Endothelial cell of umbilical vein (primary cell): ENCODE data around the gene RAB40C. TPM values are rescaled to one million over a fixed set of nuclear protein-coding genes. Genes with fewer than 3 reads are reported as not detected.

Experiments
- BruUV-seq: library from RNA; stranded (reverse); fragments of 400-500 nt; replicated peaks from 2 replicates; lab custom pipeline; 2021; lab: Mats Ljungman, UMichigan
- CTCF ChIA-PET: fragments of 300-600, 350-600 bp; sonication (Branson Sonifier 250); formaldehyde crosslinking; loops from one replicate; lab custom pipeline; 2021; ENCODE audit warnings: antibody characterized with exemption, inconsistent platforms; lab: Charles Lee
- POLR2A ChIA-PET: fragments of 300-600, 350-600 bp; sonication (Branson Sonifier 250); formaldehyde crosslinking; loops from one replicate; lab custom pipeline; 2021; ENCODE audit warnings: antibody characterized with exemption, inconsistent platforms; lab: Charles Lee
- DNase-seq: peaks from one replicate; pipeline ENCODE4 v3.0.0-alpha.2; 2011; ENCODE audit warnings: low read depth, low spot score
- FAIRE-seq: peaks from 2 replicates; lab custom pipeline; 2011; peaks lifted over from hg19 to GRCh38; lab: Jason Lieb, UNC
- H2AFZ ChIP-seq: 2 replicates; pipeline ENCODE4 v1.6.0; 2012; ENCODE audit warnings: low read depth, low read length, control low read depth, inconsistent platforms
- H3K27ac ChIP-seq: 2 replicates; pipeline ENCODE4 v1.5.1; 2011; ENCODE audit warnings: low read depth, mild to moderate bottlenecking, control low read depth, low read length, moderate library complexity; ENCODE audit not compliant: insufficient read depth
- H3K27me3 ChIP-seq, 2 experiments: 2 replicates each; pipeline versions ENCODE4 v1.6.0 to v1.6.1; 2011; ENCODE audit warnings: low read length in 2 of 2, mixed read lengths in 1 of 2; ENCODE audit not compliant: control insufficient read depth in 2 of 2, insufficient read depth in 2 of 2
- H3K36me3 ChIP-seq, 2 experiments: 2 replicates in 1 of 2; 3 replicates in 1 of 2; pipeline ENCODE4 v1.5.1; 2011; ENCODE audit warnings: low read length in 2 of 2, mild to moderate bottlenecking in 1 of 2, moderate library complexity in 1 of 2; ENCODE audit not compliant: control insufficient read depth in 2 of 2, insufficient read depth in 2 of 2; ENCODE audit errors: extremely low read depth in 1 of 2
- H3K4me1 ChIP-seq: 3 replicates; pipeline ENCODE4 v1.5.1; 2011; ENCODE audit warnings: mild to moderate bottlenecking, low read length; ENCODE audit not compliant: control insufficient read depth, insufficient read depth; ENCODE audit errors: extremely low read depth
- H3K4me2 ChIP-seq: 2 replicates; pipeline ENCODE4 v1.6.1; 2011; ENCODE audit warnings: low read length, control low read depth, mixed read lengths; ENCODE audit not compliant: insufficient read depth
- H3K4me3 ChIP-seq, 3 experiments: fragments of 200-600 bp in 1 of 3; sonication (generic), shearing (Covaris generic) in 1 of 3; replicated peaks in 1 of 3; 2 replicates each; pipeline ENCODE4 v1.5.1; 2011 to 2016; ENCODE audit warnings: control low read depth in 3 of 3, low read length in 3 of 3, mild to moderate bottlenecking in 2 of 3, inconsistent platforms in 1 of 3, low read depth in 1 of 3, moderate library complexity in 1 of 3; ENCODE audit not compliant: insufficient read depth in 1 of 3
- H3K79me2 ChIP-seq: 2 replicates; pipeline ENCODE4 v1.6.0; 2012; ENCODE audit warnings: low read length, inconsistent platforms; ENCODE audit not compliant: control insufficient read depth, insufficient read depth
- H3K9ac ChIP-seq: replicated peaks from 2 replicates; pipeline ENCODE3; 2011; ENCODE audit warnings: low read length, control low read depth; ENCODE audit not compliant: insufficient read depth; ENCODE audit errors: extremely low read depth
- H3K9me1 ChIP-seq: replicated peaks from 3 replicates; pipeline ENCODE4 v1.6.0; 2011; ENCODE audit warnings: mild to moderate bottlenecking, low read length; ENCODE audit not compliant: control insufficient read depth, insufficient read depth; ENCODE audit errors: extremely low read depth
- H3K9me3 ChIP-seq: replicated peaks from 2 replicates; pipeline ENCODE4 v1.5.1; 2012; ENCODE audit warnings: low read length, inconsistent platforms; ENCODE audit not compliant: control insufficient read depth, insufficient read depth
- H4K20me1 ChIP-seq: replicated peaks from 2 replicates; pipeline ENCODE3; 2011; ENCODE audit warnings: mild to moderate bottlenecking, low read length; ENCODE audit not compliant: control insufficient read depth, insufficient read depth; ENCODE audit errors: extremely low read depth
- CTCF ChIP-seq, 2 donors: IDR thresholded peaks; 1 replicate in 1 of 2; 2 replicates in 1 of 2; pipeline ENCODE4 v1.5.1; 2011; ENCODE audit warnings: low read length in 2 of 2, mild to moderate bottlenecking in 2 of 2, moderate library complexity in 2 of 2, control low read depth in 1 of 2, inconsistent platforms in 1 of 2, low read depth in 1 of 2; ENCODE audit not compliant: insufficient read depth in 1 of 2; ENCODE audit errors: extremely low read depth in 1 of 2
- EZH2 ChIP-seq: IDR thresholded peaks from 2 replicates; pipeline ENCODE4 v1.6.1; 2012; ENCODE audit warnings: borderline replicate concordance, low read depth, mild to moderate bottlenecking, moderate library complexity, low read length, inconsistent platforms; ENCODE audit not compliant: severe bottlenecking
- FOS ChIP-seq: IDR thresholded peaks from 2 replicates; pipeline ENCODE4 v1.6.1; 2011; ENCODE audit warnings: mild to moderate bottlenecking, low read length, moderate library complexity, borderline replicate concordance; ENCODE audit not compliant: insufficient read depth
- GATA2 ChIP-seq: IDR thresholded peaks from 2 replicates; pipeline ENCODE4 v1.7.0; 2011; ENCODE audit warnings: low read depth, mild to moderate bottlenecking, moderate library complexity, mixed read lengths, low read length; ENCODE audit not compliant: insufficient read length, insufficient read depth
- JUN ChIP-seq: IDR thresholded peaks from 2 replicates; pipeline ENCODE4 v1.6.1; 2011; ENCODE audit warnings: borderline replicate concordance, low read depth; ENCODE audit not compliant: insufficient read length, insufficient read depth
- MYC ChIP-seq: IDR thresholded peaks from one replicate; pipeline ENCODE4 v1.6.1; 2011; ENCODE audit warnings: mild to moderate bottlenecking, low read depth, low read length
- POLR2A ChIP-seq: IDR thresholded peaks from 2 replicates; pipeline ENCODE4 v1.6.1; 2012; ENCODE audit warnings: low read depth, mild to moderate bottlenecking, control low read depth, low read length
- POLR2AphosphoS5 ChIP-seq: IDR thresholded peaks from 2 replicates; pipeline ENCODE4 v1.6.1; 2012; ENCODE audit warnings: low read depth, mild to moderate bottlenecking, control low read depth, low read length, moderate library complexity; ENCODE audit not compliant: insufficient read depth
- dilution Hi-C: fragments of 300-500 bp; cut with MboI; formaldehyde crosslinking; loops from one replicate; pipeline ENCODE4 v1.15.0; 2019; ENCODE audit warnings: low sequenced_read_pairs; ENCODE audit not compliant: extremely low pct_ligation_motif_present
- intact Hi-C: fragments of 100-400 bp; cut with micrococcal nuclease; formaldehyde crosslinking; loops from one replicate; pipeline ENCODE4 v1.10.0; 2022
- polyA plus RNA-seq, 4 experiments: library from polyadenylated mRNA; depleted of rRNA in 3 of 4; stranded (reverse) in 3 of 4; unstranded in 1 of 4; fragments of >200 nt; gene quantifications; 2 replicates each; pipeline versions ENCODE4 v1.2.1 to v1.2.3, GENCODE V29; 2011 to 2012; ENCODE audit warnings: missing spikeins in 1 of 4
- total RNA-seq: library from RNA; stranded (reverse); gene quantifications from 2 replicates; pipeline ENCODE4 v1.2.3, GENCODE V29; 2021
- TF ChIP-seq, protein P1 (sequence below): IDR thresholded peaks from 2 replicates; pipeline ENCODE4 v1.6.1; 2011; ENCODE audit not compliant: insufficient read depth, insufficient read length

The RAB40C gene
- total and polyA plus RNA-seq, 2 donors (not counting 3 experiments of a cell fraction or from before 2014, with no cell fraction given) = 12.4 to 18.8 TPM

DNA sequence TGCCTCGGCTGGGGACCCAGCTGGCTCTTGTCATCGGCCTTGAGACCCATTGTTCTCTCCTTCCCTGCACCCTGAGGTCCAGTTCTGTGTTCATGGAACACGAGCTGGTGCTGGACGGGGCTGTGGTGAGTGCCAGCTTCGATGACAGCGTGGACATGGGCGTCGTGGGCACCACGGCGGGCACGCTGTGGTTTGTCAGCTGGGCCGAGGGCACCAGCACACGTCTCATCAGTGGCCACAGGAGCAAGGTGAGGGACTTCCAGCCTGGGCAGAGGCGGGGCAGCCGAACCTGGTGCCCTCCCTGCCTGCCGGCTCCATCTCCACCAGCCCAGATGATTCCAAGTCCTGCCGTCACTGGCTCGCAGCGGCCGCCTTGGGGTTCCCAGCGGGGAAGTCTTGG is 72.7 kb downstream of the RAB40C start:
- no peaks in the 10 kb centered on the region for H3K27me3 ChIP-seq
- H3K36me3 ChIP-seq = peaks cover 0 to 3% of the 10 kb centered on the region in 2 experiments
- POLR2A ChIA-PET = no interaction called here
- no peaks in the 10 kb centered on the region for H3K9me3 ChIP-seq
- no peak overlapping the region for H3K27ac ChIP-seq
- H2AFZ ChIP-seq = no peak overlapping the region
- H4K20me1 ChIP-seq = no peaks in the 10 kb centered on the region
- dilution Hi-C loops (no loop called here), intact Hi-C loops (no loop called here)
- no peak overlapping the region for H3K9ac ChIP-seq
- no peak overlapping the region for H3K4me3 ChIP-seq
- no peak for TF ChIP-seq EZH2
- TF ChIP-seq GATA2 = no peak
- TF ChIP-seq JUN = no peak
- TF ChIP-seq FOS = no peak
- no peak for TF ChIP-seq POLR2AphosphoS5
- TF ChIP-seq, protein P1, sequence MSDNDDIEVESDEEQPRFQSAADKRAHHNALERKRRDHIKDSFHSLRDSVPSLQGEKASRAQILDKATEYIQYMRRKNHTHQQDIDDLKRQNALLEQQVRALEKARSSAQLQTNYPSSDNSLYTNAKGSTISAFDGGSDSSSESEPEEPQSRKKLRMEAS = no peak
- no peak for TF ChIP-seq MYC
- no TSS peak for BruUV-seq
- DNase-seq (no peak), FAIRE-seq (no peak)
- no peaks in the 10 kb centered on the region for H3K79me2 ChIP-seq
- H3K9me1 ChIP-seq = no peaks in the 10 kb centered on the region
- no peak overlapping the region for H3K4me2 ChIP-seq
- no peaks in the 10 kb centered on the region for H3K4me1 ChIP-seq
- CTCF ChIA-PET = interaction anchor here (0.7 to 1.4 kb wide), 2 partner anchors 24 to 26 kb away, joined by 3 read pairs; partner anchors contain the start of gene METTL26

- Histone ChIP-seq H3K27me3 (no peaks in the 10 kb centered on the region), H3K27ac (no peak overlapping the region), H3K9me3 (no peaks in the 10 kb centered on the region), H3K4me1 (no peaks in the 10 kb centered on the region), H3K79me2 (peaks cover 18% of the 10 kb centered on the region), H3K9me1 (no peaks in the 10 kb centered on the region), H4K20me1 (no peaks in the 10 kb centered on the region), H3K9ac (no peak overlapping the region), H2AFZ (no peak overlapping the region), H3K4me2 (no peak overlapping the region), H3K4me3 (no peak overlapping the region), H3K36me3 (peaks cover 2 to 18% of the 10 kb centered on the region in 2 experiments)
- no TSS peak for BruUV-seq
- dilution Hi-C loops (no loop called here), intact Hi-C loops (no loop called here)
- DNase-seq (no peak), FAIRE-seq (no peak)
- no peak for TF ChIP-seq EZH2
- TF ChIP-seq POLR2AphosphoS5 = no peak
- TF ChIP-seq, protein P1 = no peak
- no peak for TF ChIP-seq POLR2A
- TF ChIP-seq JUN = no peak
- no peak for TF ChIP-seq GATA2
- TF ChIP-seq FOS = no peak
- no peak for TF ChIP-seq CTCF (IDR thresholded peaks at IDR 0.05; ENCODE audit: extremely low read depth in 1 of 2, insufficient read depth in 1 of 2, low read depth in 1 of 2, low read length in 2 of 2)
- TF ChIP-seq MYC = no peak
- ChIA-PET CTCF (no interaction called here), POLR2A (no interaction called here)
These were observed 76.7 kb downstream of the RAB40C start for GRCh38 chr16:666572-666971.
